Nucleus accumbens (tissue), 56 donors: ENCODE results near the gene TMED3.
A peak's percentile ranks its signal among the peaks of the same experiment; 100 is the strongest.

Source experiments
- DNase-seq, 56 donors: peaks; one replicate each; lab custom pipeline; 2025; lab: John Stamatoyannopoulos, UW

The TMED3 gene

GRCh38 chr15:79310985-79311900 lies at the start of gene TMED3:
TSS of gene TMED3 (plus strand) at chr15:79311112. CDS start at chr15:79311250, 138 bp downstream.
- DNase-seq: peak in 52 of 56 donors; percentile 8 to 79 (median 50)

- no peak for DNase-seq
Measured at GRCh38 chr15:79261836-79262235, 49.1 kb upstream of the TMED3 start.

- no peak for DNase-seq
Measured at GRCh38 chr15:79265167-79265566, 45.7 kb upstream of the TMED3 start.

GRCh38 chr15:79265987-79266579 lies 44.8 kb upstream of the TMED3 start:
- peak in 1 of 56 donors; percentile 14 for DNase-seq

GRCh38 chr15:79282371-79283251 lies 28.3 kb upstream of the TMED3 start, which contains the start of gene ANKRD34C:
TSS of gene ANKRD34C (plus strand) at chr15:79282722. CDS start at chr15:79293285, 10,563 bp downstream.
- DNase-seq: peak in 12 of 56 donors; percentile 2 to 57 (median 8)

GRCh38 chr15:79283252-79284048 lies 27.5 kb upstream of the TMED3 start:
- peak in 36 of 56 donors; percentile 2 to 72 (median 36) for DNase-seq

GRCh38 chr15:79290642-79291275 lies 20.2 kb upstream of the TMED3 start:
- DNase-seq: no peak

GRCh38 chr15:79292011-79292410 lies 18.9 kb upstream of the TMED3 start:
- DNase-seq: no peak

- DNase-seq: no peak
Measured at GRCh38 chr15:79294075-79294474, 16.8 kb upstream of the TMED3 start.

- DNase-seq: no peak
Measured at GRCh38 chr15:79296583-79296982, 14.3 kb upstream of the TMED3 start.

GRCh38 chr15:79299126-79299840 lies 11.6 kb upstream of the TMED3 start:
- DNase-seq: no peak

GRCh38 chr15:79299841-79300235 lies 11.1 kb upstream of the TMED3 start:
- no peak for DNase-seq

GRCh38 chr15:79307251-79307650 lies 3.7 kb upstream of the TMED3 start:
- DNase-seq: no peak

GRCh38 chr15:79308874-79309273 lies 2.0 kb upstream of the TMED3 start:
- DNase-seq: no peak

- peak in 3 of 56 donors; percentile 17 to 61 (median 45) for DNase-seq
Measured at GRCh38 chr15:79310612-79310984, 314 bp upstream of the TMED3 start.

- no peak for DNase-seq
Measured at GRCh38 chr15:79311901-79312553, 1.1 kb downstream of the TMED3 start.

GRCh38 chr15:79314186-79314585 lies 3.3 kb downstream of the TMED3 start:
- no peak for DNase-seq

- no peak for DNase-seq
Measured at GRCh38 chr15:79314811-79315210, 3.9 kb downstream of the TMED3 start.
